Effector memory CD4-positive, alpha-beta T cell (primary cell): ENCODE data around the gene IL24.

Experiments used
- DNase-seq, 3 donors: peaks; one replicate each; pipeline ENCODE4 v3.0.0-alpha.2; 2020
- H3K27ac ChIP-seq: 2 replicates; pipeline ENCODE4 v1.7.0; 2013; ENCODE audit warnings: mild to moderate bottlenecking, low read length, moderate library complexity; ENCODE audit not compliant: insufficient read depth, poor library complexity, severe bottlenecking
- H3K27me3 ChIP-seq: replicated peaks from 2 replicates; pipeline ENCODE4 v1.7.0; 2013; ENCODE audit warnings: mild to moderate bottlenecking, low read length; ENCODE audit not compliant: insufficient read depth, control insufficient read depth, poor library complexity, severe bottlenecking
- H3K36me3 ChIP-seq: 2 replicates; pipeline ENCODE4 v1.7.0; 2013; ENCODE audit warnings: mild to moderate bottlenecking, low read length, moderate library complexity; ENCODE audit not compliant: control insufficient read depth, insufficient read depth
- H3K4me1 ChIP-seq: 2 replicates; pipeline ENCODE4 v1.7.0; 2013; ENCODE audit warnings: low read length, mild to moderate bottlenecking; ENCODE audit not compliant: control insufficient read depth, insufficient read depth, poor library complexity, severe bottlenecking
- H3K4me3 ChIP-seq: 2 replicates; pipeline ENCODE4 v1.7.0; 2013; ENCODE audit warnings: low read length, low read depth, mild to moderate bottlenecking; ENCODE audit not compliant: insufficient read depth, poor library complexity, severe bottlenecking
- H3K9me3 ChIP-seq: 2 replicates; pipeline ENCODE4 v1.7.0; 2013; ENCODE audit warnings: mild to moderate bottlenecking, low read length, moderate library complexity; ENCODE audit not compliant: control insufficient read depth

The IL24 gene

DNA sequence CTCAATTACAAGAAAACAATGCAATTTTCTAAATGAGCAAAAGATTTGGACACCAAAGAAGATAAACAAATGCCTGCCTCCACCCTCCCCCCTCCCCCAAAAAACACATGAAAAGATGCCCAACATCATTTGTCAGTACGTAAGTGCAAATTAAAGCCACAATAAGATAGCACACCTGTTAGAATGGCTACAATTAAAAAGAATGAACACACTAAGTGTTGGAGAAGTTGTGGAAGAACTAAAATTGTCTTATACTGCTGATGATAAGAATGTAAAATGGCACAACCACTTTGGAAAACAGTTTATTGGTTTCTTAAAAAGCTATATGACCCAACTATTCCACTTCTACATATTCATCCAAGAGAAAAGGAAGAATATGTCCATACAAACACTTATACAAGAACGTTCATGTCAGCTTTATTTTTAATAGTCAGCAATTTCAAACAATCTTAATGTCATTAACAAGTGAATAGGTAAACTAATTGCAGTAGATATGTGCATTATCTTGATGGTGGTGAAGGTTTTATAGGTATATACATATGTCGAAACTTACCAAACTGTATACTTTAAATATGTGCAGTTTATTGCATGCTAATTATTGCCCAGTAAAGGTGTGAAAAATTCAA is 21.4 kb upstream of the IL24 start:
- H3K4me3 ChIP-seq, result no peak overlapping the region
- no peak overlapping the region for H3K27ac ChIP-seq
- H3K36me3 ChIP-seq, result no peaks in the 10 kb centered on the region
- no peak for DNase-seq
- peaks cover 3% of the 10 kb centered on the region for H3K9me3 ChIP-seq
- no peaks in the 10 kb centered on the region for H3K4me1 ChIP-seq
- no peaks in the 10 kb centered on the region for H3K27me3 ChIP-seq

DNA sequence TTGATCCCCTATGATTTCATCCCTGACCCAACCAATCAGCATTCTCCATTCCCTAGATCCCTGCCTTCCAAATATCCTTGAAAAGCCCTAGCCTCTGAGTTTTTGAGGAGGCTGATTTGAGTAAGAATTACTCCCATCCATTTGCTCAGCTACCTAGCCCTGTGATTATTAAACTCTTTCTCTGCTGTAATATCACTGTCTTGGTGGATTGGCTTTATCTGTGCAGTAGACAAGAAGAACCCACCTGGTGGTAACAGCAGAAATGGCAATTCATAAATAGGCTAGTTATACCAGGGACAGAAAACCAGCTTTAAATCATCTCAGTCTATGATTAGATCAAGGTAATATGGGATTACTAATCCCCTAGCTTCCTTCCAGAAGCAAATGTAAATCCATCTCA is 18.8 kb upstream of the IL24 start:
- peaks cover 3% of the 10 kb centered on the region for H3K9me3 ChIP-seq
- no peak overlapping the region for H3K27ac ChIP-seq
- H3K27me3 ChIP-seq, result no peaks in the 10 kb centered on the region
- no peaks in the 10 kb centered on the region for H3K4me1 ChIP-seq
- H3K36me3 ChIP-seq, result no peaks in the 10 kb centered on the region
- H3K4me3 ChIP-seq, result no peak overlapping the region
- no peak for DNase-seq

DNA sequence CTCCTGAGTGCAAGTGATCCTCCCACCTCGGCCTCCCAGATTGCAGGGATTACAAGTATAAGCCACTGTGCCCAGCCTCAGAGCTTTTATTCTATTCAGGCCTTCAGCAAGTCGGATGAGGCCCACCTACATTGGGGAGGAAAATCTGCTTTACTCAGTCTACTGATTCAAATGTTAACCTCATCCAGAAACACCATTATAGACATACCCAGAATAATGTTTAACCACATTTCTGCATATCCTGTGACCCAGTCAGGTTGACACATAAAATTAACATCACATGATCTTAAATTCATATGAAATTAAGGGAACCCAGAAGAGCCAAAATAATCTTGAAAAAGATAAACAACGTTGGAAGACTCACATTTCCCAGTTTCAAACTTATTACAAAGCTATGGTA is 16.9 kb upstream of the IL24 start:
- no peak for DNase-seq
- no peaks in the 10 kb centered on the region for H3K36me3 ChIP-seq
- peaks cover 3% of the 10 kb centered on the region for H3K9me3 ChIP-seq
- no peak overlapping the region for H3K27ac ChIP-seq
- H3K4me3 ChIP-seq, result no peak overlapping the region
- no peaks in the 10 kb centered on the region for H3K4me1 ChIP-seq
- H3K27me3 ChIP-seq, result no peaks in the 10 kb centered on the region

DNA sequence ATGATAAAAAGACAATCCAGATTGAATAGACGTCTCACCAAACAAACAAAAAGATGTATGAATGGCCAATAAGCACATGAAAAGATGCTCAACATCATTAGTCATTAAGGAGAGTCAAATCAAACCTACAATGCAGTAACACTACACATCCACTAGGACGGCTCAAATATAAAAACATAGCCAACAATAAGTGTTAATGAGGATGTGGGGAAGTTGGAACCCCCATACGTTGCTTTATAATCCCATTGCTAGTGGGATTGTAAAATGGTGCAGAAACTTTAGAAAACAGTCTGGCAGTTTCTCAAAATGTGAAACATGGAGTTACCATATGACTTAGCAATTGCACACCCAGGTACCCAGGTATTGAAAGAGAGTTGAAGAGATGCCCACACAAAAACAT is 14.7 kb upstream of the IL24 start:
- Histone ChIP-seq H3K4me1 (no peaks in the 10 kb centered on the region), H3K27ac (no peak overlapping the region), H3K9me3 (no peaks in the 10 kb centered on the region), H3K27me3 (no peaks in the 10 kb centered on the region), H3K36me3 (no peaks in the 10 kb centered on the region), H3K4me3 (no peak overlapping the region)
- no peak for DNase-seq

DNA sequence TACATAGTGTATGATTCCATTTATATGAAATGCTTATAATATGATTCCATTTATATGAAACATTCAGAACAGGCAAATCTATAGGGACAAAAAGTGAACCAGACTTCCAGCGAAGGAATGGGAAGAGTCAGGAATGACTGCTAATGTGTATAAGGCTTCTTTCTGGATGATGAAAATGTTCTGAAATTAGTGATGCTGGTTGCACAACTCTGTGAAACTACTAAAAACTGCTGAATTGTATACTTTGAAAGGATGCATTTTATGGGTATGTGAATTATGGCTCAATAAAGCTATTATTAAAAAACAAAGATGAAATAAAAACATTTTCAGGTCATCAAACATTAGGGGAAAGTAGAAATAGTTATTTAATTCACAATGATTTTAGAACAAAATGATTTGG is 14.1 kb upstream of the IL24 start:
- H3K27me3 ChIP-seq, result no peaks in the 10 kb centered on the region
- H3K4me3 ChIP-seq, result no peak overlapping the region
- H3K4me1 ChIP-seq, result no peaks in the 10 kb centered on the region
- H3K27ac ChIP-seq, result no peak overlapping the region
- DNase-seq, result no peak
- no peaks in the 10 kb centered on the region for H3K9me3 ChIP-seq
- H3K36me3 ChIP-seq, result no peaks in the 10 kb centered on the region

DNA sequence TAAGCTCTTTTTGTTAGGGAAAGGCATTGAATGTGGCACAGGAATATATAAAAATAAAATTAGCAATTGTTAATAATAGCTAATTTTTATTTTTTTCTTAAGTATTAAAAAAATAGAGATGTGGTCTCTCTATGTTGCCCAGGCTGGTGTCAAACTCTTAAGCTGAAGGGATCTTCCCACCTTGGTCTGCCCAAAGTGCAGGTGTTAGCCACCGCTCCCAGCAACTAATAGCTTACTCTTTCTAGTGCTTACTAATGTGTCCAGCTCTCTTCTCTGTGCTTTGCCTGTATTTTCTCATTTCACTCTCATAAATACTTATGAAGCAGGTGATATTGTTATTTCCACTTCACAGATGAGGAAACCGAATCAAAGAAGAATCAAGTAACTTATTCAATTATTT is 13.4 kb upstream of the IL24 start:
- H3K4me1 ChIP-seq, result no peaks in the 10 kb centered on the region
- H3K4me3 ChIP-seq, result no peak overlapping the region
- no peak overlapping the region for H3K27ac ChIP-seq
- no peaks in the 10 kb centered on the region for H3K27me3 ChIP-seq
- DNase-seq, result no peak
- H3K36me3 ChIP-seq, result no peaks in the 10 kb centered on the region
- no peaks in the 10 kb centered on the region for H3K9me3 ChIP-seq

DNA sequence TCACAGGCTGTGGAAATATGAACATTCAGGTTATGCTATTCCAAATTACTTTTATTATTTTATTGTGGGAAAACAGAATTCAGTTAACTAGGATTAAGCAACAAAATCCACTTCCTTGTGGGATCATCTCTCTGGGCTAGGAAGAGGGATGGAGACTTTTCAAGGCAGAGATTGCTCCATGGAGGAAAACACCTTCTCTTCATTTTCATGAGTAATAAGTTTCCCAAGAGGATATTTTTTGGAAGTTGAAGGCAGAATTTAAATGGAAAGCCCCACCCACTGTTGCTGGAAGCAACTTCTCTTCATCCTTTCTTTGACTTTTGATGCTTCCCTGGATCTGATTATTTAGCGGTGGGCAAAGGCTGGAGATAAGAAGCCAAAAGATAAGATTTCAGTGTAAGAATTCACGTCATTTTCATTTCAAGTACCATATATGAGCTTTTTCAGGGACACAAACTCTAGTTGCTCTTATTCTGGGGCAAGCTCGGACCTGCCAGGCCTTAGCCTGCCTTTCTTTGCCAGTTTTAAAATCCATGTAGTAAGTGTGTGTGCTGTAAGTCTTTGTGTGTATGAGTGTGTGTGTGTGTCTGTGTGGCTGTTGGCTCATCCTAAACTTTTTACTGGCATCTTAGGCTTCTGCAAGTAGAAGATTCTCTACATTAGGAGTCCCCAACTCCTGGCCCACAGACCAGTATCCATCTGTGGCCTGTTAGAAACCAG is 11.7 kb upstream of the IL24 start:
- Histone ChIP-seq H3K27me3 (no peaks in the 10 kb centered on the region), H3K4me1 (no peaks in the 10 kb centered on the region), H3K4me3 (no peak overlapping the region), H3K9me3 (no peaks in the 10 kb centered on the region), H3K27ac (no peak overlapping the region), H3K36me3 (no peaks in the 10 kb centered on the region)
- DNase-seq, result no peak

DNA sequence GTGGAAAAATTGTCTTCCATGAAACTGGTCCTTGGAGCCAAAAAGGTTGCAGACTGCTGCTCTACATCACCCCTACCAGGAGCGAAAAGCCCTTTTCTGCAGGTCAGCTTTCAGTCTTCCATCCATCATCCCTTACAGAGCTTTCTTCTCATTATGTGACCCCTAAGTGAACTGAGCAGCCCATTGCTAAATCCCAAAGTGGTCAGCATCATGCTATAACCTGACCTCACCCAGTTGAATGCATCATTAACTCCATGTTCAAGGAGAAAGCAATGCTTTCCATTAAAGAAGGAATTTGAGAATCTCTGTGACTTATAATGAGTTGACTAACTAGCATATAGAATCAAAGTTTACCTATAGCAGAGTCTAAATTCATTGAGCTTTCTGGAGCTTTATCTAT is 10.4 kb upstream of the IL24 start:
- H3K4me3 ChIP-seq, result no peak overlapping the region
- no peak overlapping the region for H3K27ac ChIP-seq
- no peak for DNase-seq
- H3K9me3 ChIP-seq, result no peaks in the 10 kb centered on the region
- no peaks in the 10 kb centered on the region for H3K36me3 ChIP-seq
- H3K27me3 ChIP-seq, result no peaks in the 10 kb centered on the region
- peaks cover 6% of the 10 kb centered on the region for H3K4me1 ChIP-seq

DNA sequence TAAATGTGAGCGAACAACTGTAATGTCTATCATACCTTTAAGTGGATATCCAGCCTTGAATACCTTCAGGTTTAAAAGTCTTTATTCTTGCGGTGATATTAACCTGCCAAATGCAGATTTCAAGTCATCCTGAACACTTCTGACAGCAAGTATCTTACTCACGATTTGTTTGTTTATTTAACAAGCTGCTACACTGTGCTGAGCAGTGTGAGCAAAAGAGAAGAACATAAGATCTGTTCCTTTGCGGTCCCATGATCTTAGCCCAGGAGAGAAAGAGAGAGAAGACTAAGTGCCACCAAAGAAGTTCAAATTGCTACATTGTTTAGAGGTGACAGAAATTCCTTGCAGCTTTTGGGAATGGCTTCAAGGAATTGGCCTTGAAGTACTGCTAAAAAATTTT is 9.5 kb upstream of the IL24 start:
- Histone ChIP-seq H3K27me3 (no peaks in the 10 kb centered on the region), H3K9me3 (no peaks in the 10 kb centered on the region), H3K4me1 (peaks cover 6% of the 10 kb centered on the region), H3K4me3 (no peak overlapping the region), H3K36me3 (no peaks in the 10 kb centered on the region), H3K27ac (no peak overlapping the region)
- no peak for DNase-seq

DNA sequence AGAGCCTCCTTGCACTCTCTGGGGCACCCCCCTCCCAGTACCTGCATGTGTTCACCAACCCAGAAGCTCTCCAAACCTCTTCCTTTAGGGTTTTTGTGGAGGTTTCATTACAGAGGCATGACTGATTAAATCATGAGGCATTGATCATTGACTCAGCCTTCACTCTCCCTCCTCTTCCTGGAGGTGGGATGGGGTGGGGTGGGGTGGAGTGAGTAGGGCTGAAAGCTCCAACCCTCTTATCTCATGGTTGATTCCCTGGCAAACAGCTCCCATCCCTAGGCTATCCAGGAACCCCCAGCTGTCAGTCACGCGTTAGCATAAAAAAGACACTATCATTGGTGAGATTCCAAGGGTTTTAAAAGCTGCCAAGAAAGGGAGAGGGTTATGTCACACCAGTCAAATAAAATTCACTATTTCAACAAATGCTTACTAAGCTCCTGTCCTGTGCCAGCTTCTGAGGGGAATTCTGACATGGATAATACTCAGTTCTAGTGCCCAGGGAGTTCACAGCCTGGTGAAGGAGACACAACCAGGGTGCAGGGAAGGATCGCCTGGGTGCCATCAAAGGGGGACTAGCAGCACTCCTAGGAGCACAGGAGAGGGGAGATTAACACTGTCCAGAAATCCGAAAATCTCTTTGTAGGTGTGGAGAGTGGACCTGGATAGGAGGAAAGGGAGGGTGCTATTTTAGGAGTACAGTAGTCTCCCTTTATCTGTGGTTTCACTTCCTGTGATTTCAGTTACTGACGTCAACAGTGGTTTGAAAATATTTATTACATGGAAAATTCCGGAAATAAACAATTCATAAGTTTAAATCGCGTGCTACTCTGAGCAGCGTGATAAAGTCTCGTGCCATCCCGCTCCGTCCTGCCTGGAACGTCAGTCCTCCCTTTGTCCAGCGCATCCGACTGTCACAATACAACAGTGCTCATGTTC is 6.8 kb upstream of the IL24 start:
- Histone ChIP-seq H3K9me3 (no peaks in the 10 kb centered on the region), H3K36me3 (no peaks in the 10 kb centered on the region), H3K27ac (no peak overlapping the region), H3K4me1 (peaks cover 6% of the 10 kb centered on the region), H3K4me3 (no peak overlapping the region), H3K27me3 (no peaks in the 10 kb centered on the region)
- no peak for DNase-seq
